Amygdala (tissue), 56 donors: ENCODE results near the gene TIGD7.
"Not testable (repeated sequence)": the region's sequence is repeated elsewhere in the genome, so short reads cannot be mapped to it uniquely, and the experiment has no call there.

Source experiments
- DNase-seq, 56 donors: peaks; one replicate each; lab custom pipeline; 2025; lab: John Stamatoyannopoulos, UW

TIGD7 gene

GRCh38 chr16:3282730-3283542 lies 22.3 kb downstream of the TIGD7 start, which contains the start of gene ZNF263:
Gene ZNF263, plus strand, starts transcription at chr16:3283491. Its CDS starts 328 bp downstream, at chr16:3283819.
- peak; percentile 80 to 99 (median 94) for DNase-seq

- DNase-seq, result peak in 3 of 56 donors; percentile 55 to 76 (median 58)
These were observed 23.0 kb downstream of the TIGD7 start for GRCh38 chr16:3282103-3282729.

GRCh38 chr16:3281222-3281820 lies 23.9 kb downstream of the TIGD7 start:
- no peak for DNase-seq

GRCh38 chr16:3276679-3277078 lies 28.6 kb downstream of the TIGD7 start:
- DNase-seq, result no peak

GRCh38 chr16:3274947-3275346 lies 30.3 kb downstream of the TIGD7 start:
- DNase-seq, result no peak

GRCh38 chr16:3274490-3274889 lies 30.7 kb downstream of the TIGD7 start:
- DNase-seq, result no peak

GRCh38 chr16:3271281-3271680 lies 33.9 kb downstream of the TIGD7 start:
- not testable (repeated sequence) for DNase-seq

- DNase-seq, result not testable (repeated sequence)
These were observed 34.5 kb downstream of the TIGD7 start for GRCh38 chr16:3270718-3271117.

GRCh38 chr16:3268294-3268693 lies 36.9 kb downstream of the TIGD7 start:
- no peak for DNase-seq

- peak in 7 of 56 donors; percentile 5 to 36 (median 15) for DNase-seq
These were observed 38.2 kb downstream of the TIGD7 start for GRCh38 chr16:3266873-3267537.

- peak; percentile 83 to 99 (median 97) for DNase-seq
These were observed 40.8 kb downstream of the TIGD7 start for GRCh38 chr16:3264137-3265036.

GRCh38 chr16:3262517-3262916 lies 42.7 kb downstream of the TIGD7 start:
- DNase-seq, result no peak

GRCh38 chr16:3259836-3260235 lies 45.4 kb downstream of the TIGD7 start:
- no peak for DNase-seq

- DNase-seq, result no peak
These were observed 48.3 kb downstream of the TIGD7 start for GRCh38 chr16:3256866-3257465.

GRCh38 chr16:3256146-3256865 lies 48.9 kb downstream of the TIGD7 start, which contains the start of gene MEFV:
Gene MEFV, minus strand, starts transcription at chr16:3256633. Its CDS starts 46 bp downstream, at chr16:3256587.
- DNase-seq, result no peak

- DNase-seq, result no peak
These were observed 50.9 kb downstream of the TIGD7 start for GRCh38 chr16:3254309-3254708.

GRCh38 chr16:3252967-3253366 lies 52.3 kb downstream of the TIGD7 start:
- DNase-seq, result no peak

- no peak for DNase-seq
These were observed 55.8 kb downstream of the TIGD7 start for GRCh38 chr16:3249451-3249850.

- DNase-seq, result no peak
These were observed 56.2 kb downstream of the TIGD7 start for GRCh38 chr16:3249020-3249419.
